ENCODE measurements around the gene QRFP.

GRCh38 chr9:130865921-130866320 lies 30.7 kb downstream of the QRFP start:
- TF ChIP-seq, protein P1, sequence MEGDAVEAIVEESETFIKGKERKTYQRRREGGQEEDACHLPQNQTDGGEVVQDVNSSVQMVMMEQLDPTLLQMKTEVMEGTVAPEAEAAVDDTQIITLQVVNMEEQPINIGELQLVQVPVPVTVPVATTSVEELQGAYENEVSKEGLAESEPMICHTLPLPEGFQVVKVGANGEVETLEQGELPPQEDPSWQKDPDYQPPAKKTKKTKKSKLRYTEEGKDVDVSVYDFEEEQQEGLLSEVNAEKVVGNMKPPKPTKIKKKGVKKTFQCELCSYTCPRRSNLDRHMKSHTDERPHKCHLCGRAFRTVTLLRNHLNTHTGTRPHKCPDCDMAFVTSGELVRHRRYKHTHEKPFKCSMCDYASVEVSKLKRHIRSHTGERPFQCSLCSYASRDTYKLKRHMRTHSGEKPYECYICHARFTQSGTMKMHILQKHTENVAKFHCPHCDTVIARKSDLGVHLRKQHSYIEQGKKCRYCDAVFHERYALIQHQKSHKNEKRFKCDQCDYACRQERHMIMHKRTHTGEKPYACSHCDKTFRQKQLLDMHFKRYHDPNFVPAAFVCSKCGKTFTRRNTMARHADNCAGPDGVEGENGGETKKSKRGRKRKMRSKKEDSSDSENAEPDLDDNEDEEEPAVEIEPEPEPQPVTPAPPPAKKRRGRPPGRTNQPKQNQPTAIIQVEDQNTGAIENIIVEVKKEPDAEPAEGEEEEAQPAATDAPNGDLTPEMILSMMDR (IDR thresholded peaks at IDR 0.05): no peak
- no peak for TF ChIP-seq POLR2A (IDR thresholded peaks at IDR 0.05)

Data from thyroid gland (tissue), 4 donors.